GM21717 (cell line): ENCODE data around the gene PDHB.

Experiments used
- ATAC-seq: cut with Tn5 transposase; IDR thresholded peaks from one replicate; pipeline ENCODE4 v1.9.1; 2021; ENCODE audit warnings: mild to moderate bottlenecking, moderate library complexity; ENCODE audit not compliant: unreplicated experiment

Gene PDHB

GRCh38 chr3:58404396-58404795, 29.2 kb downstream of the PDHB start:
- ATAC-seq: no peak

- ATAC-seq: no peak
Observed at GRCh38 chr3:58403513-58404109, 30.0 kb downstream of the PDHB start.

DNA sequence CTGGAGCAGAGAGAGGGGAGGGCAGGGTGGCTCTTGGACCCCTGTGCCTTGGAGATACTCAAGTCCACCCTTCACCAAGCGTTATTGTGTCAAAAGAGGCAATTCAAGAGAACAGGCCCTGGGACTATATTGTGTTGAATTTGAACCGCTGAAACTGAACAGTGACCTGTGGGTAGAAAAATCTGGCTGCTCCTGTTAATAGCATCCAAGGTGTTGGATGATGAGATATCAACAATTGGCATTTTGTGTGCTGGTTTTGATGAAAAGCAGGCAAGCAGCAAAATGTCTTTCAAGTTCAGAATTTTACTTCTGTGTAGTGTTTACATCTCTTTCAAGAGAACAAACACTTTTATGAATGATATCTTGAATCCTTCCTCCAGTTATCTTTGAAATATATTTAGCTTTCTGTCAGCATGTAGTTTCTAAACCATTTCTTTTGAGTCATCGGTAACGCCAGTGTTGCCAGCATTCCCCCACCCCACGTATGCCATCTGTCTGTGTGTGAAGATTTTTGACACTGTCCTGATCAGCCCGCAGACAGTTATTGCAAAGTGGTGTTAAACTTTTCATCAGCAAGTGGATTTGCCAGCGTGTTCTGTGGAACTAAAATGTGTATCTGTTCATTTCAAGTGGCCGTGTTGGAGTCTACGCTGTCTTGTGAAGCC, 34.8 kb downstream of the PDHB start:
- no peak for ATAC-seq

DNA sequence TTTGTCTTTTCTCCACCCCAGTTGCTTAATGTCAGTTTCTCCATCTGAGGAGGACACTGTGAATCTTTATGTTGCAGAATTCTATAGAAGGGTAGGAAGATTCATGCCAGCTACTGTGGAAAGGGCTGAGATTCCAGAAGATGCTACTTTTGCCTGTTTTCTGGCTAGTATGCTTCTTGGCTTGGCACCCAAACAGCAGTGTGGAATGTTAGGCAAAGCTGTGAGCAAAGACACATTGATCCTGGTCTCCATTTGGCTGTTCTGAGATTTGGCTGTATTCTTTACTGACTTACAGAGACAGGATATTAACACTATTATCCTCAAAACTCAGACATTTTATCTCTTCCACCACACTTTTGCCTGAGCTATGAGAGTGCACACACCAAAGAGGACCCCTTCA, 39.3 kb downstream of the PDHB start:
- no peak for ATAC-seq

DNA sequence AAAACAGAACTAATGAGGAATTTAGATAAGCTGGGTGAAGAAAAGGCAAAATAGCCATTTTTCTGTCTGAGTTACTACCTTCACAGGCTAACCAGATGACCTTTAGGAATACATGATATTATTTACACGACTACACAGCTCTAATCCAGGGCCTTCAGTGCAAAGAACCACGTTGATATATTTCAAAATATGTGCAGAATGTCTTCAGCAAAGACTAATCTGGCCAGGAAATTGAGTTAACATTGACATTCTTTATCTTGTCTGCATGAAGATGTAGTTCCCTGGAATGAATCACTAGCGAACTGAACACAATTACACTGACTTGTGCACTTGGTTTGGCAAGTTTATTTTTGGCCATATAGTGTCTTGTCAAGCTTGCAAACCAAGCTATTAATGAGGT, 41.5 kb downstream of the PDHB start:
- no peak for ATAC-seq

DNA sequence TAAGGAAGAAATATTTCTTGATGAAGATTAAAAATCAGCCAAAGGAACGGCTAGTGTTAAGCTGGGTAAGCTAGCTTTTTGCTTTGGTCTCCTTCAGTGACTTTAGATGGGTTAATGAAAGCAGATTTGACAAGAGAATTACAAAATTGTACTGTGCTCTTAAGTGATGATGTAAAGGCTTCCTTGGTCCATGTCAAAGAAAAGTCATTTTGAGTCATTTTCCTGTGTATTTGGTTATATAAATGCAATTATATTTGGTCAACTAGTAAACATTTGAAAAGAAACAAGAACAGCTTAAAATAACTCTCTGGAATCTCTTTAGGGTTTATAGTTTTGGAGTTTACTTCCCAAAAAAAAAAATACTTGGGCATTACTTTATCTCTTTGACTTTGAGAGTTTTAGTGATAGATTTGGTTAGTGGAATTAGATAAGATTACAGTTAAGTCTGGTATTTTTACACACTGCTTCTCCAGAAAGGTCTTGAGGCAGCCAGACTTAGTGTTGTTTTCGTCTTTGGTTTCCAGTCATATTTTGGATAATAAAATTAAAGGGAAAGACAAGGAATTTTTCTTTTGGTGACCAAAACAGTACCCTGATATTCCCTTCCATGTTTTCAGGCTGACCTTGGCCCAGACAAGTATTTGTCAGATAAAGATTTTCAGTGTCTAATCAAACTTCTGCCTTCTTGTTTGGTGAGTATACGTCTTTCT, 42.3 kb downstream of the PDHB start:
- ATAC-seq: no peak

- ATAC-seq: no peak
Observed at GRCh38 chr3:58388550-58389091, 45.0 kb downstream of the PDHB start.

- no peak for ATAC-seq
Observed at GRCh38 chr3:58387650-58388546, 45.7 kb downstream of the PDHB start.

DNA sequence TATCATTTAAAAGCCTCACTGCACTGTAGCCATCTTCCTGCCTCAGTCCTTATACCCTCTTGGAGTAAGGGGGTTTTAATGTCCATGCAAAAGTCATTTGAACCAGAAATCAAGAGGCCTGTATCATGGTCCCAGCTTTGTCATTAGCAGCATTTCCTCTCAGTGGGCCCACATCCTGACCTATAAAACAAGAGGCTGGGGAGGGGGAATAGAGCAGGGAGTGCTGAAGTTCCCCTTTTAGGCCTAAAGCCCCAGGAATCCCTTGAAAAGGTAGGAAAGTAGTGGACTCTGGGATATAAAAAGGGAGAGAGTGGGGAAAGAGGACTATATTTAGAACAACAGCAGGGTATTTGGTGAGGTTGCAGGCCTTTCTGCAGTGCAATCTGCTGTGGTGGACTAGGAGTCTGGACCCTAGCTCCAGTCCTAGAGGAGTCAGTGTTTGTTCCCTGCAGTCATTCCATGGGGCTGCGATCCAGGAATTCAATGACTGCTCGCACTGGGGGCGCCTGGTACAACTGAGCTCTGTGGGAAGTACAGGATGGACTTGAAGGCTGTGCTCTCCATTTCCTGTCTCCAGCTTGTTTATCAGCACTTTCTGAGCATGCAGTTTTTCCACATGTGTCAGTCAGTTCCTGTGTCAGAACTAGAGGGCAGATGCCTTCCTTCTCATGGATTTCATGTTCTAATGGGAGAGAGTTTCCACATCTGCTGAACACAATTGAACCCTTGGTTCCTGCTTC, 46.8 kb downstream of the PDHB start:
- no peak for ATAC-seq

DNA sequence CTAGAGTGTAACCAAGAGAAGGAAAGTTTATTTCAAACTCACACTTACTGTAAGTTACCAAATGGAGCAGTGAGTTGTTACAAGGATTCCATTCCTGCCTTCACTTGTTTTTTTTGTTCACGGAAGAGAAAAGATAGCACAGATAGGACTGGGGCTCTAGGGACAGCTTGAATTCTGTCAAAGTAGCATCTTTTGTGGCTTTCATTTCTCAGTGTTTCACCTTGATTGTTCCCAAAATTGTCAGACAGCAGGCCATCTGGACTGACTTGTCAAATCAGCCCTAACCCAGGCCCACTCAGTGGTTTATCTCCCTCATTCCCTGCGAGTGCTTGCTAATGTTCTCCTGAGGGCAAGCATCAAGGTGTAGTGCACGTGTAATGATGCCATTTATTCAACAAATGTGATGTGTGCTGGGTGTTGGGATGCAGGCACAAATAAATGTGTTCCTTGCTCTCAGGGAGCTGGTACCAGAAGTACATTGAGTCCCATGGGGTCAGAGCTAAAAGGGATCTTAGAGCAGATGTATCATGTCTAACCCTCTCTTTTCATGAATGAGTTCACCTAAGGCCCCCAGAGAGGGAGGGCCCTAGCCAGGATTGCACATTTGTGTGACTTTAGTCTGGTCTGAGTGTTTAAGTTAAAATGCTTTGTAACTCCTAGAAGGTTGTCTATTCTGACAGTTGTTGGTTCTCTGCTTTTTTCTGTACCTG, 49.1 kb downstream of the PDHB start:
- ATAC-seq: no peak

DNA sequence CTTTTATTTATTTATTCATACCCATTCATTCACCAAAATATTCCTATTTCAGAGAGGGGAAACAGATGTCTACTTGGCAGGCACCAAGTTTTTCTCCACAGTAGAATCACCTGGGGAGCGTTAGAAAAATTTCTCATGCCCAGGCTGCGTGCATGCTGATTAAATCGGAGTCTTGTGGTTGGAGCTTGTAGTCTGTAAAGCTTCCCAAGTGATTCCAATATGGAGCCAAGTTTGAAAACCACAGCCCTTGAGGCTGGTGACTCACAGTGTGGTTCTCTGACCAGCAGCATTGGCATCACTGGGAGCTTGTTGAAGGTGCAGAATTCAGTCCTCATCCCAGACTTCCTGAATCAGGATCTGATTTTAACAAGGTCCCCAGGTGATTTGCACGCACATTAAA, 49.7 kb downstream of the PDHB start:
- no peak for ATAC-seq

DNA sequence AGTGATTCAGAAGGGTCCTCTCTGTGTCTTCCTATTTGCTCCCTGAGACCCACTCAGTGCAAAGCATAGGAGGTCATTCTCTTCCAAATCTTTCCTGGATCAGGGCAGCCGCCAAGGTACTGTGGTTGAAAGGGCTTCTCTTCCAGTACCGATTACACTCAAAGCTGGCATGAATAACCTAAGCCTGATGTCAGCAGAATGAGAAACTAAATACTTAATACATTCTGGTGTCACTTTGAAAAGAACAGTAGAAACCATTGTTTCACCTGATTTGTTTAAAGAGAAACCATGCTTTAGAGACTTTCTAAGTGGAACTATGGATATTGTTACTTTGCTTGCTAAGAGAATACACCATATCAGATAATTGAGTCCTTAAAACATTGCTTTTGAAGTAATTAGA, 50.2 kb downstream of the PDHB start:
- ATAC-seq: no peak

DNA sequence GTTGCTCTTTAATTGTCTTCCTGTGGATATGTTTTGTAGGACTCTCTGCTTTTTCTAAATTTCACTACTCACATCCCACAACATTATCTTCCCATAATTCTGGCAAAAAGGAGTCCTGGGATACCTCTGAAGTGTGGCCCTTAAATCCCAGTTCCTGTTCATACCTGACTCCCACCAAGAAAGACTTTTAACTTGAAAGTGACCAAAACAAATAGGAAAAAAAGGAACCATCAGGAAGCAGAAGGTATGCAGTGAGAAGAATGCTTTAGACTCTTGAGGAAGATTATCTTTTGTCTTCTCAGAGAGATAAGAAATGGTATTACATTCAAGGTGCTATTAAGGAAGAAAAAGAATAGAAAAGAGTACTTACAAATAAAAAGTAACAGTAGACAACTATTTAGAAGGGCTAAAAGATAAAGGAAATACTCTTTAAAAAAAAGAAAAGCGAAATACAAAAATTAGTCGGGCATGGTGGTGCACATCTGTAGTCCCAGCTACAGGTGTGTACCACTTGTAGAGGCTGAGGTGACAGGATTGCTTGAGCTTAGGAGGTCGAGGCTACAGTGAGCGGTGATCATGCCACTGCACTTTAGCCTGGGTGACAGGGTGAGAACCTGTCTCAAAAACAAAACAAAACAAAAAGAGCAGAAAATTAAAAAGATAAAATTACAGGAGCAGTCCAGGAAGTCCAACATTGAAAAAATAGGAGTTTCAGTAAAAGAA, 54.1 kb downstream of the PDHB start:
- ATAC-seq: no peak

DNA sequence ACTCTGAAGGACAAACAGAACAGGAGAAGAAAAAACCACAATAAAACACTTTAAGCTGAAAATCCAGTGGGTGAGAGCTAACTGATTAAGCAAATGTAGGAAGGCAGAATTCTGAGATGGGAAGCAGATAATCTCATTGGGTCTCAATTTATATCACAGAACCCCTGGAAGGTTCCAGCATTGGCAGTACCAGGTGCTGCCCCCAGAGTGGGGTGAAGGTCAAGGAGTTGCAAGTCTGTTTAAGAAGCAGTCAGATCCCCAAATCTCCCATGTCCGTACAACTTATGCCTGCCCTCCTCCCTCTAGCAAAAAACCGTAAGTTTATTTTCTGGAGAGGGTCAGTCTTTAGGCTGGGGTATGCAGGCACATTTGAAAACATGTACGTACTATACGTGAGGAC, 55.9 kb downstream of the PDHB start:
- no peak for ATAC-seq
